Eye (tissue), 1 donor: ENCODE measurements around the gene CDX2.

ENCODE experiments used
- DNase-seq: peaks from one replicate; pipeline ENCODE4 v3.0.0-alpha.2; 2015

The CDX2 gene

DNA sequence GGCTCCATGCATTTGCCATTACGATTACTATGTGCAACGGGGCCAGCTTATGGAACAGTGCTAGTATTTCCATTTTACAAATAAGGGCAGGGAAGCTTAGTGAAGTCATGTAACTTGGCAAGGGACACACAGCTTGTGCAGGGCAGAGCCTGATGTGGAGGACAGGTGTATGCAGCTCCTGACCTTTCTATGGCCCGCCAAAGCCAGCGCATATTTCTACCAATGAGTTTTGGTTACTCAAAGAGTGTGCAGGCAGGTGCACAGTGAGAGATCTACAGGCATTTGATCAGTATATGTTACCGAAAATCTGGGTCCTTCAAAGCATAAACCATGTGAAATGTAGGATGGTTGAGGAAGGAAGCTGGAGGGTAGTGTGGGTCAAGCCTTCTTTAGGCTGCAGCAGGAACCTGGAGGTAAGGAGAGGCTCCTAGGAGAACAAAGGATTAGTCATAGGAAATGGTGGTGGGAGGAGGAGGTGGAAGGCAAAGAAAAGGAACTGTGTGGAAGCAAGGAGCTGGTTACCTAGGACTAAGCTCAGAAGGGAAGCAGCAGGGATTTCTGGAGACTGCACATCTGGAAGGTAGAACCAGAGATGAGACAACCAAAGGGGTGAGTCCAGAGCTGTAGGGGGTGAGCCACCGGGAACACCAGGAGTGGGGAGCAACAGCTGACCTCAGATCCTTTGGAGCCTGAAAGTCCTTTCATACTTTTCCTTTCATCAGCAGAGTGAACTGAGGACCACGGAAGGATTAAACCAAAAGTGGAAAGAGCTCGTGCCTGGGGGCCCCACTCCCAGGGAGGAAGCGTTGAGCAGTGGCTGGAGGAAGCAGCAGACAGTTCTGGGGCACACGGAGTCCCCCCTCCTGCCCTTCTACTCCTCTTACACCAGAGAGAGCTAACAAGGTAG is 53.6 kb downstream of the CDX2 start:
- no peak for DNase-seq

DNA sequence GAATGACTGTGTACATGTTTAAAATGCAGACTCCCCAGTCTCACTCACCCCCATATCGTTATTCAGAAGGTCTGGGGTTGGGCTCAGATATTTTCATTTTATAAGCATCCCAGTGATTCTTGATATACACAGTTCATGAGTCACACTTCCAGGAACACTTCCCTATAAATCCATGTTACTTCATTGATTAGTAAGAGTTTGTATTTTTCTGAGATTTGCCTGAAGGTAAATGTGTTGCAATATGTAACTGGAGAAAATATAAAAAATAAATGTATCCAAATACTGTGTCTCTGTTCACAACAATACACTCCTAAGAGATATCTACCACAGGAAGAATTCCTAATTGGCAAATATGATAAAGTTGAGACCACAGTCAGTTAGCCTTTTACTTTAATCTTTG is 56.0 kb downstream of the CDX2 start:
- no peak for DNase-seq

DNA sequence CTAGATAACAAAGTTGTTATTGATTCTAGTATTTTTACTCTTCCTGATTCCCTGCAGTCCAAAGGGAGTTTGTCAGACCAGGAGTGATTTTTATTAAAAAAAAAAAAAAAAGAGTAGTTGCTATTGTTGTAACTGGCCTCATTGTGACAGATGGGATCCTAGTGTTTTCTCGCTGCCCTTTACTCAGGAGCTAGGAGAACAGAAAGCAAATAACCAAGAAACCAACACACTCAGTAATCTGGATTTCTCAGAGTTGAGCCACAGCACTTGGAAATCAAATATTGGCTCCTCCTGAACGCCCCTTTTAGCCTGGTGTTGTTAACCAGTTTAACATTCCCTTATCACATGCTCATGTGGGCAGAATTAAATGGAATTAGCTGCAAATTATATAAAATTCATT is 57.6 kb downstream of the CDX2 start:
- no peak for DNase-seq
